Measurements from ENCODE around the gene PTX4. TPM values are rescaled to one million over a fixed set of nuclear protein-coding genes. Genes with fewer than 3 reads are reported as not detected.

The PTX4 gene
- total RNA-seq, 2 donors from 2014 or later, result 0.78 TPM; not detected in 1

DNA sequence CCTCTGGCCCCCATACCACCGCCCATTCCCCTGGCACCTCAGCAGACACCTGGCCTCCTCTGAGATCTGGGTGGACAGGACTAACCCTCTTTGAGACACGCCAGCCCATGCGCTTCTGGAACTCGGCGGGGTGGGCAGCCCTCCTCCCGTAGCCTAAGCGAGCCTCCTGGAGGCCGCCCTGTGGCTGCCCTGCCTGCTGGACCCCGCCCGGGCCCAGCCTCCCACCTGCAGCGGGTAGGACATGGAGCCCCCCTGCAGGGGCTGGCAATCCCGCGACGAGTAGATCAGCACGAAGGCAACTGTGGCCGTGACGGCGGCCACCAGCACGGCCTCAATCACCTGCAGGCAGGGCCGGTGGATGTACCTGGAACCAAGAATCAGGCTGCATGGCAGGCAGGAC is 36.2 kb downstream of the PTX4 start:
- no peak for ATAC-seq (ENCODE audit: insufficient number of reproducible peaks, low FRiP score, low read depth)
- no peaks in the 10 kb centered on the region for H3K4me1 ChIP-seq (ENCODE audit: control insufficient read depth in 1 of 2, low read depth in 2 of 2)
- TF ChIP-seq, protein P1, sequence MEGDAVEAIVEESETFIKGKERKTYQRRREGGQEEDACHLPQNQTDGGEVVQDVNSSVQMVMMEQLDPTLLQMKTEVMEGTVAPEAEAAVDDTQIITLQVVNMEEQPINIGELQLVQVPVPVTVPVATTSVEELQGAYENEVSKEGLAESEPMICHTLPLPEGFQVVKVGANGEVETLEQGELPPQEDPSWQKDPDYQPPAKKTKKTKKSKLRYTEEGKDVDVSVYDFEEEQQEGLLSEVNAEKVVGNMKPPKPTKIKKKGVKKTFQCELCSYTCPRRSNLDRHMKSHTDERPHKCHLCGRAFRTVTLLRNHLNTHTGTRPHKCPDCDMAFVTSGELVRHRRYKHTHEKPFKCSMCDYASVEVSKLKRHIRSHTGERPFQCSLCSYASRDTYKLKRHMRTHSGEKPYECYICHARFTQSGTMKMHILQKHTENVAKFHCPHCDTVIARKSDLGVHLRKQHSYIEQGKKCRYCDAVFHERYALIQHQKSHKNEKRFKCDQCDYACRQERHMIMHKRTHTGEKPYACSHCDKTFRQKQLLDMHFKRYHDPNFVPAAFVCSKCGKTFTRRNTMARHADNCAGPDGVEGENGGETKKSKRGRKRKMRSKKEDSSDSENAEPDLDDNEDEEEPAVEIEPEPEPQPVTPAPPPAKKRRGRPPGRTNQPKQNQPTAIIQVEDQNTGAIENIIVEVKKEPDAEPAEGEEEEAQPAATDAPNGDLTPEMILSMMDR (IDR thresholded peaks at IDR 0.05), result no peak

DNA sequence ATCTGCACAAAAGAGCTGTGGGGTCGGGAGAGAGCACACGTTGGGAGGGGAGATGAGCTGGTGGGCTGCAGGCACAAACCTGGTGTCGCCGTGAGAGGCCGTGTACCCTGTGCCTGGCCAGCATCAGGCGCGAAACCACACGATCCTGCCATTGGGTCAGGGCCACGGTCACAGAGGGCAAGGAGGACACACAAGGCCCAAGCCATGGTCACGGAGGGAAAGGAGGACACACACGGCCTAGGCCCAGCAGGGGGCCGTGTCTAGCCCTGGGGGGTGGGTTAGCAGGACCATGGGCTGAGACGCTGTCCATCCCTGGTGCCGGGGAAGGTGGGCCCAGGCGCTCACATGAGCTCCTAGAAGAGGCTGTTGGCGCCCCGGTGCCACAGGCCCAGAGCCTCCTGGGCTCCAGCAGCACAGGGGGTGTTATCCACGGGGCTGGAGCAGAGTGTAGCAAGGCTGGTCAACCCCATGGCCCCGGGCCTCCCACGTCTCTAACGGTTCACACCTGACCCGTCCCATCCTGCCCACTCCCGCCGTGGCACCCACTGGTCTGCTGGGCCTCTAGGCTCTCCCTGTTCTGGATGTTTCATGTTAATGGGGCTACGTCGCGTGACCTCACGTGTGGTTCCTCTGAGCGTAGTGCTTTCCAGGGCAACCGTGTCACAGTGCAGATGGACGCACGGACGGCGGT is 36.9 kb downstream of the PTX4 start:
- peaks cover 65% of the 10 kb centered on the region for H3K36me3 ChIP-seq
- no peak overlapping the region for H3K4me3 ChIP-seq
- DNase-seq (ENCODE audit: low spot score), result no peak
- no peaks in the 10 kb centered on the region for H3K27me3 ChIP-seq (replicated peaks; ENCODE audit: insufficient read depth)
- no peak for ATAC-seq (ENCODE audit: insufficient number of reproducible peaks, low FRiP score, low read depth)
- TF ChIP-seq, protein P1 (IDR thresholded peaks at IDR 0.05), result no peak
- no peak overlapping the region for H3K27ac ChIP-seq
- no peaks in the 10 kb centered on the region for H3K4me1 ChIP-seq (ENCODE audit: control insufficient read depth in 1 of 2, low read depth in 2 of 2)
- H3K9me3 ChIP-seq, result no peaks in the 10 kb centered on the region

More for the DNA sequence above, 36.2 kb downstream of the PTX4 start:
- Histone ChIP-seq H3K27ac (no peak overlapping the region), H3K4me3 (no peak overlapping the region), H3K9me3 (no peaks in the 10 kb centered on the region), H3K36me3 (peaks cover 69% of the 10 kb centered on the region), H3K27me3 (replicated peaks; ENCODE audit: insufficient read depth) (no peaks in the 10 kb centered on the region)
- DNase-seq (ENCODE audit: low spot score), result no peak

DNA sequence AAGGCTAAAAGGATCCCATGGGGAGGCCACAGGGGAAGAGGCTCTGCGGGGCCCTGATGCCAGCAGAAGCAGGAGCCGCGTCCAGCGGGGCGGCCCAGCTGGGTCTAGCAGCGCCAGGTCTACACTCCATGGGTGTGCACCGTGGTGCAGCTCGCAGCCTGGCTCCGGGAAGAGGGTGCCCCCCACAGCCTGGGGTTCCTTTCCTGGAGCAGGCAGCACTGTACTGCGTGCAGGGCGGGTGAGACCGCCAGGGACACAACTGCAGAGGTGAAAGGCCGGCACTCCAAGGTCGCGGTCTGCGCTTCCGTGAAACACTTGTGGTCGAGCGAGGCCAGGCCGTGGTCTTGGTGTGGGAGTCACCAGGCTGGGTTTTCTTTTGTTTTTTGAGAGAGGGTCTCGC is 37.9 kb downstream of the PTX4 start:
- Histone ChIP-seq H3K27ac (no peak overlapping the region), H3K4me1 (ENCODE audit: control insufficient read depth in 1 of 2, low read depth in 2 of 2) (no peaks in the 10 kb centered on the region), H3K4me3 (no peak overlapping the region), H3K9me3 (no peaks in the 10 kb centered on the region), H3K36me3 (peaks cover 65% of the 10 kb centered on the region), H3K27me3 (replicated peaks; ENCODE audit: insufficient read depth) (no peaks in the 10 kb centered on the region)
- DNase-seq (ENCODE audit: low spot score) (no peak), ATAC-seq (ENCODE audit: insufficient number of reproducible peaks, low FRiP score, low read depth) (no peak)
- TF ChIP-seq, protein P1 (IDR thresholded peaks at IDR 0.05), result no peak

DNA sequence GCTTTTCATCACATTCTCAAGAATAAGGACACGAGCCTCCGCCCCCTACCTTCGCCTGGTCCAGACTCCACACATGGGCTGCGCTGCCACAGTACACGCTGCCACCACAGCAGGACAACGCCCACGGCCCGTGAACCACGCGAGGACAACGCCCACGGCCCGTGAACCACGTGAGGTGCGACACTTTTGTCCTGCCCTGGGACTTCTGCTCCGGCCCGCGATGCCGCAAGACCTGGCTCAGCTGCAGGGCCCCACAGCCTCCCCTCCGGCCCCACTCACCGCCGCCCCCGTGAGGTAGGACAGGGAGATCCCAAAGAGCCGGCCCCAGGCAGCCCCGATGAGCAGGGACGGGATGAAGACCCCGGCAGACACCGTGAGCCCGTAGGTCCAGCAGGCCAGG is 38.5 kb downstream of the PTX4 start:
- peaks cover 59% of the 10 kb centered on the region for H3K36me3 ChIP-seq
- ATAC-seq (ENCODE audit: insufficient number of reproducible peaks, low FRiP score, low read depth) (no peak), DNase-seq (ENCODE audit: low spot score) (no peak)
- H3K27ac ChIP-seq, result no peak overlapping the region
- TF ChIP-seq, protein P1 (IDR thresholded peaks at IDR 0.05), result no peak
- no peak overlapping the region for H3K4me3 ChIP-seq
- H3K27me3 ChIP-seq (replicated peaks; ENCODE audit: insufficient read depth), result no peaks in the 10 kb centered on the region
- no peaks in the 10 kb centered on the region for H3K4me1 ChIP-seq (ENCODE audit: control insufficient read depth in 1 of 2, low read depth in 2 of 2)
- no peaks in the 10 kb centered on the region for H3K9me3 ChIP-seq

DNA sequence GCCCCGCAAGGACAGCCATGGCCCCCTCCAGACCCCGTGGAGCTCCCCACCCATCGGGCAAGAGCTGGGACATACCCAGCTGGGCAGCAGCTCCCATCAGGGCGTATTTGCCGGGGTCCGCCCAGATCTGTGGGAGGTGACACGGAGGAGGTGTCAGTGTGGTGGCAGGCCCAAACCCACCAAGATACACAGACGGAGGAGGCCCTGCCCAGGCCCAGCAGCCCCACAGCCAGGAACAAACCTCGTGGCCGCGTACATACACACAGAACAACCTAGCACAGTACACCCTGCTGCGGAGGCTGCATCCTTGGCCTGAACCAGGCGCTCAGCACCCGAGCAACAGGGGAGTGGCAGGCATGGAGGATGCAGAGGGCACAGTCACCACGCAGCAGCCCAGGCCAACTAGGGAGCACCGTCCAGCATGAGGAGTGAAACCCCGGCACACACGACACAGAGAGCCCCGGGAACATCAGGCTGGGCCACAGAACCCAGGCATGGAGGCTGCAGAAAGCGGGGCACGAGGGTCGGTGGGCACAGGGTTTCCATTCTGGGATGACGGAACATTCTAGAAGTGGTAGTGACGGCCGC is 39.4 kb downstream of the PTX4 start:
- DNase-seq (ENCODE audit: low spot score) (no peak), ATAC-seq (ENCODE audit: insufficient number of reproducible peaks, low FRiP score, low read depth) (no peak)
- Histone ChIP-seq H3K4me1 (ENCODE audit: control insufficient read depth in 1 of 2, low read depth in 2 of 2) (no peaks in the 10 kb centered on the region), H3K4me3 (no peak overlapping the region), H3K27me3 (replicated peaks; ENCODE audit: insufficient read depth) (no peaks in the 10 kb centered on the region), H3K36me3 (peaks cover 51% of the 10 kb centered on the region), H3K27ac (no peak overlapping the region), H3K9me3 (no peaks in the 10 kb centered on the region)
- TF ChIP-seq, protein P1 (IDR thresholded peaks at IDR 0.05), result no peak
